ENCODE results near the gene DLGAP1. TPM values are rescaled to one million over a fixed set of nuclear protein-coding genes. Genes with fewer than 3 reads are reported as not detected.

Gene DLGAP1
- total RNA-seq, 1 experiment from 2014 or later, result 23.0 TPM

GRCh38 chr18:3544537-3544936 is 910.6 kb downstream of the DLGAP1 start (continued):
- TF ChIP-seq, protein P1, sequence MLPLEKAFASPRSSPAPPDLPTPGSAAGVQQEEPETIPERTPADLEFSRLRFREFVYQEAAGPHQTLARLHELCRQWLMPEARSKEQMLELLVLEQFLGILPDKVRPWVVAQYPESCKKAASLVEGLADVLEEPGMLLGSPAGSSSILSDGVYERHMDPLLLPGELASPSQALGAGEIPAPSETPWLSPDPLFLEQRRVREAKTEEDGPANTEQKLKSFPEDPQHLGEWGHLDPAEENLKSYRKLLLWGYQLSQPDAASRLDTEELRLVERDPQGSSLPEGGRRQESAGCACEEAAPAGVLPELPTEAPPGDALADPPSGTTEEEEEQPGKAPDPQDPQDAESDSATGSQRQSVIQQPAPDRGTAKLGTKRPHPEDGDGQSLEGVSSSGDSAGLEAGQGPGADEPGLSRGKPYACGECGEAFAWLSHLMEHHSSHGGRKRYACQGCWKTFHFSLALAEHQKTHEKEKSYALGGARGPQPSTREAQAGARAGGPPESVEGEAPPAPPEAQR (CRISPR knock-in tag; IDR thresholded peaks at IDR 0.05), result no peak
- no peak for TF ChIP-seq ZMAT4 (CRISPR knock-in tag; IDR thresholded peaks at IDR 0.05)
- no peak for TF ChIP-seq CREB1 (CRISPR knock-in tag; IDR thresholded peaks at IDR 0.05)
- TF ChIP-seq ZNF232 (CRISPR knock-in tag; IDR thresholded peaks at IDR 0.05), result no peak
- TF ChIP-seq NFATC4 (CRISPR knock-in tag; IDR thresholded peaks at IDR 0.05), result no peak
- TF ChIP-seq, protein P2, sequence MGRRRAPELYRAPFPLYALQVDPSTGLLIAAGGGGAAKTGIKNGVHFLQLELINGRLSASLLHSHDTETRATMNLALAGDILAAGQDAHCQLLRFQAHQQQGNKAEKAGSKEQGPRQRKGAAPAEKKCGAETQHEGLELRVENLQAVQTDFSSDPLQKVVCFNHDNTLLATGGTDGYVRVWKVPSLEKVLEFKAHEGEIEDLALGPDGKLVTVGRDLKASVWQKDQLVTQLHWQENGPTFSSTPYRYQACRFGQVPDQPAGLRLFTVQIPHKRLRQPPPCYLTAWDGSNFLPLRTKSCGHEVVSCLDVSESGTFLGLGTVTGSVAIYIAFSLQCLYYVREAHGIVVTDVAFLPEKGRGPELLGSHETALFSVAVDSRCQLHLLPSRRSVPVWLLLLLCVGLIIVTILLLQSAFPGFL (CRISPR knock-in tag; IDR thresholded peaks at IDR 0.05; ENCODE audit: borderline replicate concordance), result no peak
- TF ChIP-seq GABPB1 (CRISPR knock-in tag; IDR thresholded peaks at IDR 0.05), result no peak
- no peak for TF ChIP-seq ESRRA (CRISPR knock-in tag; IDR thresholded peaks at IDR 0.05; ENCODE audit: borderline replicate concordance)
- TF ChIP-seq SMAD4 (CRISPR knock-in tag; IDR thresholded peaks at IDR 0.05), result no peak
- TF ChIP-seq, protein P3, sequence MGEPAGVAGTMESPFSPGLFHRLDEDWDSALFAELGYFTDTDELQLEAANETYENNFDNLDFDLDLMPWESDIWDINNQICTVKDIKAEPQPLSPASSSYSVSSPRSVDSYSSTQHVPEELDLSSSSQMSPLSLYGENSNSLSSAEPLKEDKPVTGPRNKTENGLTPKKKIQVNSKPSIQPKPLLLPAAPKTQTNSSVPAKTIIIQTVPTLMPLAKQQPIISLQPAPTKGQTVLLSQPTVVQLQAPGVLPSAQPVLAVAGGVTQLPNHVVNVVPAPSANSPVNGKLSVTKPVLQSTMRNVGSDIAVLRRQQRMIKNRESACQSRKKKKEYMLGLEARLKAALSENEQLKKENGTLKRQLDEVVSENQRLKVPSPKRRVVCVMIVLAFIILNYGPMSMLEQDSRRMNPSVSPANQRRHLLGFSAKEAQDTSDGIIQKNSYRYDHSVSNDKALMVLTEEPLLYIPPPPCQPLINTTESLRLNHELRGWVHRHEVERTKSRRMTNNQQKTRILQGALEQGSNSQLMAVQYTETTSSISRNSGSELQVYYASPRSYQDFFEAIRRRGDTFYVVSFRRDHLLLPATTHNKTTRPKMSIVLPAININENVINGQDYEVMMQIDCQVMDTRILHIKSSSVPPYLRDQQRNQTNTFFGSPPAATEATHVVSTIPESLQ (CRISPR knock-in tag; IDR thresholded peaks at IDR 0.05), result no peak
- TF ChIP-seq ZNF396 (CRISPR knock-in tag; IDR thresholded peaks at IDR 0.05; ENCODE audit: borderline replicate concordance), result no peak
- TF ChIP-seq, protein P4, sequence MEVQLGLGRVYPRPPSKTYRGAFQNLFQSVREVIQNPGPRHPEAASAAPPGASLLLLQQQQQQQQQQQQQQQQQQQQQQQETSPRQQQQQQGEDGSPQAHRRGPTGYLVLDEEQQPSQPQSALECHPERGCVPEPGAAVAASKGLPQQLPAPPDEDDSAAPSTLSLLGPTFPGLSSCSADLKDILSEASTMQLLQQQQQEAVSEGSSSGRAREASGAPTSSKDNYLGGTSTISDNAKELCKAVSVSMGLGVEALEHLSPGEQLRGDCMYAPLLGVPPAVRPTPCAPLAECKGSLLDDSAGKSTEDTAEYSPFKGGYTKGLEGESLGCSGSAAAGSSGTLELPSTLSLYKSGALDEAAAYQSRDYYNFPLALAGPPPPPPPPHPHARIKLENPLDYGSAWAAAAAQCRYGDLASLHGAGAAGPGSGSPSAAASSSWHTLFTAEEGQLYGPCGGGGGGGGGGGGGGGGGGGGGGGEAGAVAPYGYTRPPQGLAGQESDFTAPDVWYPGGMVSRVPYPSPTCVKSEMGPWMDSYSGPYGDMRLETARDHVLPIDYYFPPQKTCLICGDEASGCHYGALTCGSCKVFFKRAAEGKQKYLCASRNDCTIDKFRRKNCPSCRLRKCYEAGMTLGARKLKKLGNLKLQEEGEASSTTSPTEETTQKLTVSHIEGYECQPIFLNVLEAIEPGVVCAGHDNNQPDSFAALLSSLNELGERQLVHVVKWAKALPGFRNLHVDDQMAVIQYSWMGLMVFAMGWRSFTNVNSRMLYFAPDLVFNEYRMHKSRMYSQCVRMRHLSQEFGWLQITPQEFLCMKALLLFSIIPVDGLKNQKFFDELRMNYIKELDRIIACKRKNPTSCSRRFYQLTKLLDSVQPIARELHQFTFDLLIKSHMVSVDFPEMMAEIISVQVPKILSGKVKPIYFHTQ (CRISPR knock-in tag; IDR thresholded peaks at IDR 0.05), result no peak

- Mint-ChIP-seq H3K36me3 (no peaks in the 10 kb centered on the region), H3K4me3 (no peak overlapping the region), H3K27me3 (ENCODE audit: low read depth) (no peaks in the 10 kb centered on the region), H3K4me1 (peaks cover 21% of the 10 kb centered on the region), H3K9me3 (0 out of 2 replicates have a peak, but pooled peaks cover 5% of the 10 kb centered on the region), H3K27ac (no peak overlapping the region)
- no peak for DNase-seq (ENCODE audit: low spot score)
- CTCF ChIA-PET, result no interaction called here
- ATAC-seq, result no peak
- POLR2A ChIA-PET, result no interaction called here
- no peak for TF ChIP-seq FOXP1 (CRISPR knock-in tag; IDR thresholded peaks at IDR 0.05; ENCODE audit: borderline replicate concordance)
- TF ChIP-seq NR2C2 (CRISPR knock-in tag; IDR thresholded peaks at IDR 0.05), result no peak
- TF ChIP-seq, protein P2 (CRISPR knock-in tag; IDR thresholded peaks at IDR 0.05; ENCODE audit: borderline replicate concordance), result no peak
- no peak for TF ChIP-seq JAZF1 (CRISPR knock-in tag; IDR thresholded peaks at IDR 0.05)
- TF ChIP-seq, protein P5, sequence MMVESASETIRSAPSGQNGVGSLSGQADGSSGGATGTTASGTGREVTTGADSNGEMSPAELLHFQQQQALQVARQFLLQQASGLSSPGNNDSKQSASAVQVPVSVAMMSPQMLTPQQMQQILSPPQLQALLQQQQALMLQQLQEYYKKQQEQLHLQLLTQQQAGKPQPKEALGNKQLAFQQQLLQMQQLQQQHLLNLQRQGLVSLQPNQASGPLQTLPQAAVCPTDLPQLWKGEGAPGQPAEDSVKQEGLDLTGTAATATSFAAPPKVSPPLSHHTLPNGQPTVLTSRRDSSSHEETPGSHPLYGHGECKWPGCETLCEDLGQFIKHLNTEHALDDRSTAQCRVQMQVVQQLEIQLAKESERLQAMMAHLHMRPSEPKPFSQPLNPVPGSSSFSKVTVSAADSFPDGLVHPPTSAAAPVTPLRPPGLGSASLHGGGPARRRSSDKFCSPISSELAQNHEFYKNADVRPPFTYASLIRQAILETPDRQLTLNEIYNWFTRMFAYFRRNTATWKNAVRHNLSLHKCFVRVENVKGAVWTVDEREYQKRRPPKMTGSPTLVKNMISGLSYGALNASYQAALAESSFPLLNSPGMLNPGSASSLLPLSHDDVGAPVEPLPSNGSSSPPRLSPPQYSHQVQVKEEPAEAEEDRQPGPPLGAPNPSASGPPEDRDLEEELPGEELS (CRISPR knock-in tag; IDR thresholded peaks at IDR 0.05), result no peak
- TF ChIP-seq KAT7 (CRISPR knock-in tag; IDR thresholded peaks at IDR 0.05; ENCODE audit: borderline replicate concordance), result no peak
- TF ChIP-seq STAT6 (CRISPR knock-in tag; conservative IDR thresholded peaks at IDR 0.05; ENCODE audit: low read depth), result no peak
- no peak for TF ChIP-seq MYBL2 (CRISPR knock-in tag; IDR thresholded peaks at IDR 0.05)
- TF ChIP-seq EMX1 (CRISPR knock-in tag; IDR thresholded peaks at IDR 0.05), result no peak
- no peak for TF ChIP-seq ZNF263 (CRISPR knock-in tag; IDR thresholded peaks at IDR 0.05; ENCODE audit: low read depth)
- TF ChIP-seq ELF4 (CRISPR knock-in tag; IDR thresholded peaks at IDR 0.05; ENCODE audit: low read depth), result no peak
Observed at GRCh38 chr18:3541549-3542386, 913.3 kb downstream of the DLGAP1 start.

Measured in WTC11 (cell line).